Astrocyte (in vitro differentiated cells and primary cell): ENCODE data around the gene BIRC3. TPM values are rescaled to one million over a fixed set of nuclear protein-coding genes. Genes with fewer than 3 reads are reported as not detected.

Experiments used
- DNase-seq: peaks from one replicate; pipeline ENCODE4 v3.0.0-alpha.2; 2010; ENCODE audit warnings: low read depth
- FAIRE-seq: peaks from 2 replicates; lab custom pipeline; 2011; peaks lifted over from hg19 to GRCh38; lab: Jason Lieb, UNC
- H2AFZ ChIP-seq: 2 replicates; pipeline ENCODE4 v1.6.0; 2012; ENCODE audit warnings: low read depth, low read length, inconsistent platforms
- H3K27ac ChIP-seq: 2 replicates; pipeline ENCODE4 v1.5.1; 2011; ENCODE audit warnings: low read depth, low read length, inconsistent platforms
- H3K27me3 ChIP-seq: 2 replicates; pipeline ENCODE4 v1.6.0; 2011; ENCODE audit warnings: low read length, inconsistent platforms; ENCODE audit not compliant: insufficient read depth
- H3K36me3 ChIP-seq: 2 replicates; pipeline ENCODE4 v1.5.1; 2011; ENCODE audit warnings: low read length, inconsistent platforms; ENCODE audit not compliant: insufficient read depth
- H3K4me1 ChIP-seq: 2 replicates; pipeline ENCODE4 v1.5.1; 2011; ENCODE audit warnings: low read length, inconsistent platforms; ENCODE audit not compliant: insufficient read depth
- H3K4me2 ChIP-seq: 2 replicates; pipeline ENCODE4 v1.6.0; 2012; ENCODE audit warnings: low read length, inconsistent platforms
- H3K4me3 ChIP-seq: 2 replicates; pipeline ENCODE4 v1.5.1; 2011; ENCODE audit warnings: low read depth, mild to moderate bottlenecking, low read length, inconsistent platforms; ENCODE audit not compliant: insufficient read depth
- H3K79me2 ChIP-seq: 2 replicates; pipeline ENCODE4 v1.6.0; 2012; ENCODE audit warnings: mild to moderate bottlenecking, low read length, inconsistent platforms; ENCODE audit not compliant: insufficient read depth
- H3K9ac ChIP-seq: 2 replicates; pipeline ENCODE4 v1.6.0; 2012; ENCODE audit warnings: mild to moderate bottlenecking, low read length, inconsistent platforms
- H3K9me3 ChIP-seq: 2 replicates; pipeline ENCODE4 v1.5.1; 2012; ENCODE audit warnings: low read depth, mild to moderate bottlenecking, low read length, inconsistent platforms; ENCODE audit not compliant: insufficient read depth
- H4K20me1 ChIP-seq: 2 replicates; pipeline ENCODE4 v1.6.0; 2012; ENCODE audit warnings: low read length, inconsistent platforms; ENCODE audit not compliant: insufficient read depth
- H3K27ac Mint-ChIP-seq: one replicate; pipeline ENCODE4 v1.8.0; 2021; ENCODE audit warnings: mild to moderate bottlenecking, mixed read lengths; ENCODE audit not compliant: unreplicated experiment
- H3K27me3 Mint-ChIP-seq: one replicate; pipeline ENCODE4 v1.8.0; 2021; ENCODE audit warnings: low read depth, mixed read lengths; ENCODE audit not compliant: unreplicated experiment
- H3K36me3 Mint-ChIP-seq: one replicate; pipeline ENCODE4 v1.8.0; 2021; ENCODE audit warnings: low read depth, mixed read lengths; ENCODE audit not compliant: unreplicated experiment
- H3K4me1 Mint-ChIP-seq: one replicate; pipeline ENCODE4 v1.8.0; 2021; ENCODE audit warnings: low read depth, mixed read lengths; ENCODE audit not compliant: unreplicated experiment
- H3K4me3 Mint-ChIP-seq: one replicate; pipeline ENCODE4 v1.8.0; 2021; ENCODE audit warnings: mild to moderate bottlenecking, moderate library complexity, mixed read lengths; ENCODE audit not compliant: unreplicated experiment
- H3K9me3 Mint-ChIP-seq: one replicate; pipeline ENCODE4 v1.8.0; 2021; ENCODE audit warnings: mild to moderate bottlenecking, mixed read lengths; ENCODE audit not compliant: unreplicated experiment
- EZH2 ChIP-seq: IDR thresholded peaks from 2 replicates; pipeline ENCODE4 v1.6.1; 2012; ENCODE audit warnings: mild to moderate bottlenecking, low read length, inconsistent platforms; ENCODE audit not compliant: insufficient read depth
- total RNA-seq: library from RNA; stranded (reverse); gene quantifications from 2 replicates; pipeline ENCODE4 v1.2.1, GENCODE V29; 2021
- TF ChIP-seq, protein P1 (sequence below): IDR thresholded peaks from 2 replicates; pipeline ENCODE4 v1.5.1; 2011; ENCODE audit warnings: low read depth, mild to moderate bottlenecking, inconsistent platforms, low read length, moderate library complexity; ENCODE audit not compliant: insufficient read depth

BIRC3 gene
- total RNA-seq, 1 donor from 2014 or later = 2.6 TPM

DNA sequence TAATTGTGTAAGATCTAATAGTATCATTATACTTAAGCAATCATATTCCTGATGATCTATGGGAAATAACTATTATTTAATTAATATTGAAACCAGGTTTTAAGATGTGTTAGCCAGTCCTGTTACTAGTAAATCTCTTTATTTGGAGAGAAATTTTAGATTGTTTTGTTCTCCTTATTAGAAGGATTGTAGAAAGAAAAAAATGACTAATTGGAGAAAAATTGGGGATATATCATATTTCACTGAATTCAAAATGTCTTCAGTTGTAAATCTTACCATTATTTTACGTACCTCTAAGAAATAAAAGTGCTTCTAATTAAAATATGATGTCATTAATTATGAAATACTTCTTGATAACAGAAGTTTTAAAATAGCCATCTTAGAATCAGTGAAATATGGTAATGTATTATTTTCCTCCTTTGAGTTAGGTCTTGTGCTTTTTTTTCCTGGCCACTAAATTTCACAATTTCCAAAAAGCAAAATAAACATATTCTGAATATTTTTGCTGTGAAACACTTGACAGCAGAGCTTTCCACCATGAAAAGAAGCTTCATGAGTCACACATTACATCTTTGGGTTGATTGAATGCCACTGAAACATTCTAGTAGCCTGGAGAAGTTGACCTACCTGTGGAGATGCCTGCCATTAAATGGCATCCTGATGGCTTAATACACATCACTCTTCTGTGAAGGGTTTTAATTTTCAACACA is 6.4 kb downstream of the BIRC3 start:
- no peak overlapping the region for H3K4me3 Mint-ChIP-seq
- no peak for TF ChIP-seq EZH2
- TF ChIP-seq, protein P1, sequence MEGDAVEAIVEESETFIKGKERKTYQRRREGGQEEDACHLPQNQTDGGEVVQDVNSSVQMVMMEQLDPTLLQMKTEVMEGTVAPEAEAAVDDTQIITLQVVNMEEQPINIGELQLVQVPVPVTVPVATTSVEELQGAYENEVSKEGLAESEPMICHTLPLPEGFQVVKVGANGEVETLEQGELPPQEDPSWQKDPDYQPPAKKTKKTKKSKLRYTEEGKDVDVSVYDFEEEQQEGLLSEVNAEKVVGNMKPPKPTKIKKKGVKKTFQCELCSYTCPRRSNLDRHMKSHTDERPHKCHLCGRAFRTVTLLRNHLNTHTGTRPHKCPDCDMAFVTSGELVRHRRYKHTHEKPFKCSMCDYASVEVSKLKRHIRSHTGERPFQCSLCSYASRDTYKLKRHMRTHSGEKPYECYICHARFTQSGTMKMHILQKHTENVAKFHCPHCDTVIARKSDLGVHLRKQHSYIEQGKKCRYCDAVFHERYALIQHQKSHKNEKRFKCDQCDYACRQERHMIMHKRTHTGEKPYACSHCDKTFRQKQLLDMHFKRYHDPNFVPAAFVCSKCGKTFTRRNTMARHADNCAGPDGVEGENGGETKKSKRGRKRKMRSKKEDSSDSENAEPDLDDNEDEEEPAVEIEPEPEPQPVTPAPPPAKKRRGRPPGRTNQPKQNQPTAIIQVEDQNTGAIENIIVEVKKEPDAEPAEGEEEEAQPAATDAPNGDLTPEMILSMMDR = no peak
- peak; percentile 77 for DNase-seq
- no peaks in the 10 kb centered on the region for H3K9me3 Mint-ChIP-seq
- peaks cover 3% of the 10 kb centered on the region for H3K27me3 Mint-ChIP-seq
- peaks cover 2% of the 10 kb centered on the region for H3K36me3 Mint-ChIP-seq
- peak; percentile 99 for FAIRE-seq
- H3K9ac ChIP-seq = no peak overlapping the region
- peaks cover 6% of the 10 kb centered on the region for H3K4me1 Mint-ChIP-seq
- no peaks in the 10 kb centered on the region for H3K4me1 ChIP-seq
- no peak overlapping the region for H3K27ac Mint-ChIP-seq
- H3K27me3 ChIP-seq = no peaks in the 10 kb centered on the region
- no peaks in the 10 kb centered on the region for H3K36me3 ChIP-seq
- no peak overlapping the region for H3K4me3 ChIP-seq
- peak overlapping the region; percentile 33 for H3K4me2 ChIP-seq
- H2AFZ ChIP-seq = no peak overlapping the region
- H4K20me1 ChIP-seq = no peaks in the 10 kb centered on the region
- H3K9me3 ChIP-seq = no peaks in the 10 kb centered on the region
- no peaks in the 10 kb centered on the region for H3K79me2 ChIP-seq
- peak overlapping the region; percentile 25 for H3K27ac ChIP-seq

DNA sequence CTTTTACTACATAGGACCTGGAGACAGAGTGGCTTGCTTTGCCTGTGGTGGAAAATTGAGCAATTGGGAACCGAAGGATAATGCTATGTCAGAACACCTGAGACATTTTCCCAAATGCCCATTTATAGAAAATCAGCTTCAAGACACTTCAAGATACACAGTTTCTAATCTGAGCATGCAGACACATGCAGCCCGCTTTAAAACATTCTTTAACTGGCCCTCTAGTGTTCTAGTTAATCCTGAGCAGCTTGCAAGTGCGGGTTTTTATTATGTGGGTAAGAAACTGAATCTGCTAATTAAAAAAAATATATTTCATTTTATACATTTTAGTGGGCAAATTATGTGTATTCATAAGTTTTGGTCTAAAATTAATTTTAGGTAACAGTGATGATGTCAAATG is 7.8 kb downstream of the BIRC3 start:
- H3K4me3 ChIP-seq = no peak overlapping the region
- no peaks in the 10 kb centered on the region for H3K9me3 Mint-ChIP-seq
- no peaks in the 10 kb centered on the region for H3K9me3 ChIP-seq
- no peak overlapping the region for H2AFZ ChIP-seq
- no peaks in the 10 kb centered on the region for H3K4me1 ChIP-seq
- no peak for FAIRE-seq
- H3K4me1 Mint-ChIP-seq = peaks cover 6% of the 10 kb centered on the region
- no peaks in the 10 kb centered on the region for H3K79me2 ChIP-seq
- TF ChIP-seq, protein P1 = no peak
- TF ChIP-seq EZH2 = no peak
- no peak overlapping the region for H3K27ac ChIP-seq
- no peak overlapping the region for H3K27ac Mint-ChIP-seq
- H3K27me3 Mint-ChIP-seq = no peaks in the 10 kb centered on the region
- DNase-seq = no peak
- no peaks in the 10 kb centered on the region for H3K27me3 ChIP-seq
- H3K36me3 ChIP-seq = no peaks in the 10 kb centered on the region
- H3K9ac ChIP-seq = no peak overlapping the region
- no peak overlapping the region for H3K4me3 Mint-ChIP-seq
- no peaks in the 10 kb centered on the region for H3K36me3 Mint-ChIP-seq
- no peaks in the 10 kb centered on the region for H4K20me1 ChIP-seq
- no peak overlapping the region for H3K4me2 ChIP-seq

DNA sequence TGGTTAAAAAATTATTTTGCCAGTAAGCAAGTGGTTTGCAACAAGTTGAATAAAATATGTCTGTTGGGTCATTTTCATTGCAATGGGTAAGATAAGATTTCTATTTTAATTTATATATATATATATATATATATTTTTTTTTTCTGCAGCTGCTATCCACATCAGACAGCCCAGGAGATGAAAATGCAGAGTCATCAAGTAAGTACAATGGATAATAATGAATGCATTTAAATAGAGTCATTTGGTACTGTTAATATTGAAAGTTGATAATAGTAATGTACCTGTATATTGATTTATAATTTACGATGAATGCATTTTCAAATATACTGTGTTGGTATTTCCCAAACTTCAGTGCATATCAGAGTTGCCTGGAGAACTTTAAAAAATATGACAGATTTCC is 11.5 kb downstream of the BIRC3 start:
- H3K27ac Mint-ChIP-seq = no peak overlapping the region
- H3K4me3 Mint-ChIP-seq = no peak overlapping the region
- H3K4me1 Mint-ChIP-seq = peaks cover 3% of the 10 kb centered on the region
- Histone ChIP-seq H3K4me1 (no peaks in the 10 kb centered on the region), H3K4me2 (no peak overlapping the region), H3K27ac (no peak overlapping the region), H3K79me2 (no peaks in the 10 kb centered on the region), H3K27me3 (no peaks in the 10 kb centered on the region), H2AFZ (no peak overlapping the region), H3K9ac (no peak overlapping the region), H3K9me3 (no peaks in the 10 kb centered on the region), H3K36me3 (no peaks in the 10 kb centered on the region), H3K4me3 (no peak overlapping the region), H4K20me1 (no peaks in the 10 kb centered on the region)
- H3K27me3 Mint-ChIP-seq = no peaks in the 10 kb centered on the region
- no peaks in the 10 kb centered on the region for H3K36me3 Mint-ChIP-seq
- FAIRE-seq (no peak), DNase-seq (no peak)
- H3K9me3 Mint-ChIP-seq = no peaks in the 10 kb centered on the region
- TF ChIP-seq EZH2 = no peak
- TF ChIP-seq, protein P1 = no peak
